ENCODE data around the gene GRIK1.

- TF ChIP-seq, protein P1, sequence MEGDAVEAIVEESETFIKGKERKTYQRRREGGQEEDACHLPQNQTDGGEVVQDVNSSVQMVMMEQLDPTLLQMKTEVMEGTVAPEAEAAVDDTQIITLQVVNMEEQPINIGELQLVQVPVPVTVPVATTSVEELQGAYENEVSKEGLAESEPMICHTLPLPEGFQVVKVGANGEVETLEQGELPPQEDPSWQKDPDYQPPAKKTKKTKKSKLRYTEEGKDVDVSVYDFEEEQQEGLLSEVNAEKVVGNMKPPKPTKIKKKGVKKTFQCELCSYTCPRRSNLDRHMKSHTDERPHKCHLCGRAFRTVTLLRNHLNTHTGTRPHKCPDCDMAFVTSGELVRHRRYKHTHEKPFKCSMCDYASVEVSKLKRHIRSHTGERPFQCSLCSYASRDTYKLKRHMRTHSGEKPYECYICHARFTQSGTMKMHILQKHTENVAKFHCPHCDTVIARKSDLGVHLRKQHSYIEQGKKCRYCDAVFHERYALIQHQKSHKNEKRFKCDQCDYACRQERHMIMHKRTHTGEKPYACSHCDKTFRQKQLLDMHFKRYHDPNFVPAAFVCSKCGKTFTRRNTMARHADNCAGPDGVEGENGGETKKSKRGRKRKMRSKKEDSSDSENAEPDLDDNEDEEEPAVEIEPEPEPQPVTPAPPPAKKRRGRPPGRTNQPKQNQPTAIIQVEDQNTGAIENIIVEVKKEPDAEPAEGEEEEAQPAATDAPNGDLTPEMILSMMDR (IDR thresholded peaks at IDR 0.05; ENCODE audit: poor library complexity, severe bottlenecking): no peak
- no peak for TF ChIP-seq TAF1 (IDR thresholded peaks at IDR 0.05; ENCODE audit: low read depth)
- no peak for TF ChIP-seq EZH2 (IDR thresholded peaks at IDR 0.05; ENCODE audit: borderline replicate concordance, insufficient read depth, low read length, poor library complexity, severe bottlenecking)
- no peak for TF ChIP-seq POLR2AphosphoS5 (IDR thresholded peaks at IDR 0.05)
Measured at GRCh38 chr21:29655577-29655976, 284.2 kb downstream of the GRIK1 start.
